Panc1 (cell line): ENCODE measurements around the gene MS4A3. TPM values are rescaled to one million over a fixed set of nuclear protein-coding genes. Genes with fewer than 3 reads are reported as not detected.

Source experiments
- ATAC-seq: fragments of 200-7000 bp; cut with Tn5 transposase; 2 replicates; pipeline ENCODE4 v1.9.1; 2020; ENCODE audit warnings: mild to moderate bottlenecking, moderate library complexity
- BruUV-seq: library from RNA; stranded (reverse); fragments of 400-500 nt; replicated peaks from 2 replicates; lab custom pipeline; 2021; lab: Mats Ljungman, UMichigan
- CTCF ChIA-PET: fragments of 300-600 bp; sonication (Branson Sonifier 250); formaldehyde crosslinking; loops from one replicate; lab custom pipeline; 2022; ENCODE audit warnings: antibody characterized with exemption; lab: Charles Lee
- POLR2A ChIA-PET: fragments of 300-600 bp; sonication (Branson Sonifier 250); formaldehyde crosslinking; loops from one replicate; lab custom pipeline; 2022; ENCODE audit warnings: antibody characterized with exemption; lab: Charles Lee
- DNase-seq: peaks from one replicate; pipeline ENCODE4 v3.0.0-alpha.2; 2010; ENCODE audit warnings: low read depth, low spot score
- H3K27ac ChIP-seq: 2 replicates; pipeline ENCODE4 v1.5.1; 2011; ENCODE audit warnings: mild to moderate bottlenecking, low read length, inconsistent platforms
- H3K27me3 ChIP-seq: fragments of 200-500 bp; sonication (Bioruptor generic); 2 replicates; pipeline ENCODE4 v1.6.0; 2014; ENCODE audit warnings: low read length, inconsistent platforms; ENCODE audit not compliant: control insufficient read depth, insufficient read depth
- H3K36me3 ChIP-seq: fragments of 200-500 bp; sonication (Bioruptor generic); 2 replicates; pipeline ENCODE4 v1.5.1; 2014; ENCODE audit warnings: inconsistent platforms, mild to moderate bottlenecking, low read length, moderate library complexity; ENCODE audit not compliant: control insufficient read depth, insufficient read depth
- H3K4me1 ChIP-seq: 2 replicates; pipeline ENCODE4 v1.5.1; 2011; ENCODE audit warnings: inconsistent platforms, mild to moderate bottlenecking, low read length, moderate library complexity; ENCODE audit not compliant: control insufficient read depth, insufficient read depth
- H3K4me3 ChIP-seq, 2 experiments: 2 replicates each; pipeline ENCODE4 v1.5.1; 2011 to 2012; ENCODE audit warnings: low read depth in 2 of 2, low read length in 2 of 2, mild to moderate bottlenecking in 2 of 2, inconsistent platforms in 1 of 2, moderate library complexity in 1 of 2
- H3K9me3 ChIP-seq: fragments of 200-500 bp; sonication (Bioruptor generic); 2 replicates; pipeline ENCODE4 v1.5.1; 2014; ENCODE audit warnings: low read depth, mild to moderate bottlenecking, inconsistent platforms, low read length, moderate library complexity; ENCODE audit not compliant: control insufficient read depth, insufficient read depth
- POLR2AphosphoS5 ChIP-seq: IDR thresholded peaks from 2 replicates; pipeline ENCODE4 v1.6.1; 2012; ENCODE audit warnings: mild to moderate bottlenecking, low read depth, low read length, moderate library complexity
- REST ChIP-seq, 2 experiments: IDR thresholded peaks; 2 replicates each; pipeline ENCODE4 v1.6.1; 2011 to 2012; ENCODE audit warnings: low read depth in 2 of 2, control low read depth in 1 of 2, low read length in 1 of 2, mild to moderate bottlenecking in 1 of 2, moderate library complexity in 1 of 2; ENCODE audit not compliant: insufficient read depth in 1 of 2
- SIN3A ChIP-seq: IDR thresholded peaks from 2 replicates; pipeline ENCODE4 v1.6.1; 2012; ENCODE audit warnings: low read depth, mild to moderate bottlenecking, low read length, moderate library complexity, borderline replicate concordance; ENCODE audit not compliant: insufficient read depth
- TCF7L2 ChIP-seq: IDR thresholded peaks from 2 replicates; pipeline ENCODE4 v1.6.1; 2011; ENCODE audit warnings: mild to moderate bottlenecking, low read depth, low read length, inconsistent platforms
- in situ Hi-C: cut with HindIII; loops from 2 replicates; pipeline ENCODE4 v1.10.0; 2016; ENCODE audit warnings: low sequenced_read_pairs, low pct_unique_long_range_greater_than_20kb
- intact Hi-C: fragments of 100-400 bp; cut with micrococcal nuclease; formaldehyde crosslinking; loops from one replicate; pipeline ENCODE4 v1.10.0; 2022; ENCODE audit not compliant: unreplicated experiment
- total RNA-seq: library from RNA; stranded (reverse); gene quantifications from one replicate; pipeline ENCODE4 v1.2.1, GENCODE V29; 2021; ENCODE audit not compliant: unreplicated experiment
- TF ChIP-seq, protein P1 (sequence below): fragments of 450-650 bp; IDR thresholded peaks from 2 replicates; pipeline ENCODE4 v1.5.1; 2017; ENCODE audit warnings: mild to moderate bottlenecking

Gene MS4A3
- total RNA-seq, 1 experiment from 2014 or later = 0.13 TPM

GRCh38 chr11:60095477-60096120, 39.1 kb downstream of the MS4A3 start:
- in situ Hi-C loops = no loop called here
- no peak for DNase-seq
- Histone ChIP-seq H3K4me1 (no peaks in the 10 kb centered on the region), H3K27ac (no peak overlapping the region), H3K4me3 (no peak overlapping the region), H3K27me3 (no peaks in the 10 kb centered on the region; the same call in 1 of the 2 replicates), H3K36me3 (no peaks in the 10 kb centered on the region), H3K9me3 (no peaks in the 10 kb centered on the region)
- POLR2A ChIA-PET = no interaction called here
- no peak for ATAC-seq
- TF ChIP-seq, protein P1, sequence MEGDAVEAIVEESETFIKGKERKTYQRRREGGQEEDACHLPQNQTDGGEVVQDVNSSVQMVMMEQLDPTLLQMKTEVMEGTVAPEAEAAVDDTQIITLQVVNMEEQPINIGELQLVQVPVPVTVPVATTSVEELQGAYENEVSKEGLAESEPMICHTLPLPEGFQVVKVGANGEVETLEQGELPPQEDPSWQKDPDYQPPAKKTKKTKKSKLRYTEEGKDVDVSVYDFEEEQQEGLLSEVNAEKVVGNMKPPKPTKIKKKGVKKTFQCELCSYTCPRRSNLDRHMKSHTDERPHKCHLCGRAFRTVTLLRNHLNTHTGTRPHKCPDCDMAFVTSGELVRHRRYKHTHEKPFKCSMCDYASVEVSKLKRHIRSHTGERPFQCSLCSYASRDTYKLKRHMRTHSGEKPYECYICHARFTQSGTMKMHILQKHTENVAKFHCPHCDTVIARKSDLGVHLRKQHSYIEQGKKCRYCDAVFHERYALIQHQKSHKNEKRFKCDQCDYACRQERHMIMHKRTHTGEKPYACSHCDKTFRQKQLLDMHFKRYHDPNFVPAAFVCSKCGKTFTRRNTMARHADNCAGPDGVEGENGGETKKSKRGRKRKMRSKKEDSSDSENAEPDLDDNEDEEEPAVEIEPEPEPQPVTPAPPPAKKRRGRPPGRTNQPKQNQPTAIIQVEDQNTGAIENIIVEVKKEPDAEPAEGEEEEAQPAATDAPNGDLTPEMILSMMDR = no peak
- TF ChIP-seq REST (IDR thresholded peaks at IDR 0.05; ENCODE audit: insufficient read depth in 1 of 2, low read depth in 2 of 2, low read length in 1 of 2) (no peak), POLR2AphosphoS5 (no peak), SIN3A (no peak), TCF7L2 (no peak)
- CTCF ChIA-PET = interaction anchor here (0.7 kb wide), 1 partner anchor 21 kb away, joined by 3 read pairs; no protein-coding TSS in a partner anchor
- intact Hi-C loops = no loop called here
- no TSS peak for BruUV-seq

- Histone ChIP-seq H3K9me3 (no peaks in the 10 kb centered on the region), H3K27ac (no peak overlapping the region), H3K27me3 (no peaks in the 10 kb centered on the region), H3K4me1 (no peaks in the 10 kb centered on the region), H3K4me3 (no peak overlapping the region), H3K36me3 (no peaks in the 10 kb centered on the region)
- CTCF ChIA-PET = no interaction called here
- POLR2A ChIA-PET = interaction anchor here (0.7 kb wide), 1 partner anchor 479 kb away, joined by 4 read pairs; no protein-coding TSS in a partner anchor
- no peak for TF ChIP-seq TCF7L2
- in situ Hi-C loops (no loop called here), intact Hi-C loops (no loop called here)
- no peak for ATAC-seq
- no peak for DNase-seq
- BruUV-seq = no TSS peak
Measured at GRCh38 chr11:60097189-60097588, 40.7 kb downstream of the MS4A3 start.

DNA sequence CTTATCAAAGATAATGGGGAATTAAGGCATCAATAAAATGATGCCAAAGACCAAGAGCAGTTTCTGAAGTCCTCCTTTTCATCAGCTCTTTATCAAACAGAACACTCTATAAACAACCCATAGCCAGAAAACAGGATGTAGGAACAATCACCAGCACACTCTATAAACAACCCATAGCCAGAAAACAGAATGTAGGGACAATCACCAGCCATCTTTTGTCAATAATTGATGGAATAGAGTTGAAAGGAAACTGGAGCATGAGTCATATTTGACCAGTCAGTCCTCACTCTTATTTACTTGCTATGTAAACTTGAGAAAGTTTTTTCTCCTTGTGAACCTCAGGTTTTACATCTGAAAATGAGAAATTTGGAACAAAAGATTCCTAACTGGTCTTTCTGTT, 42.0 kb downstream of the MS4A3 start:
- ATAC-seq = no peak
- intact Hi-C loops (no loop called here), in situ Hi-C loops (no loop called here)
- ChIA-PET CTCF (no interaction called here), POLR2A (no interaction called here)
- DNase-seq = no peak
- H3K9me3 ChIP-seq = no peaks in the 10 kb centered on the region
- H3K27me3 ChIP-seq = no peaks in the 10 kb centered on the region
- BruUV-seq = no TSS peak
- TF ChIP-seq, protein P1 = no peak
- TF ChIP-seq POLR2AphosphoS5 (no peak), TCF7L2 (no peak), REST (IDR thresholded peaks at IDR 0.05; ENCODE audit: insufficient read depth in 1 of 2, low read depth in 2 of 2, low read length in 1 of 2) (no peak), SIN3A (no peak)
- H3K36me3 ChIP-seq = no peaks in the 10 kb centered on the region
- no peak overlapping the region for H3K4me3 ChIP-seq
- H3K27ac ChIP-seq = no peak overlapping the region
- no peaks in the 10 kb centered on the region for H3K4me1 ChIP-seq
